Progenitor cell of endocrine pancreas (in vitro differentiated cells): ENCODE measurements around the gene CA10. TPM values are rescaled to one million over a fixed set of nuclear protein-coding genes. Genes with fewer than 3 reads are reported as not detected.

Source experiments
- DNase-seq: peaks from one replicate; pipeline ENCODE4 v3.0.0; 2021; ENCODE audit warnings: low spot score; ENCODE audit not compliant: unreplicated experiment
- H3K27ac Mint-ChIP-seq: 2 replicates; pipeline ENCODE4 v1.8.0; 2021; ENCODE audit warnings: mild to moderate bottlenecking, moderate library complexity, mixed read lengths
- H3K27me3 Mint-ChIP-seq: 2 replicates; pipeline ENCODE4 v1.8.0; 2021; ENCODE audit warnings: mixed read lengths
- H3K36me3 Mint-ChIP-seq: 2 replicates; pipeline ENCODE4 v1.8.0; 2022; ENCODE audit warnings: mixed read lengths; ENCODE audit not compliant: insufficient read depth
- H3K4me1 Mint-ChIP-seq: 2 replicates; pipeline ENCODE4 v1.8.0; 2021; ENCODE audit warnings: low read depth, mixed read lengths
- H3K4me3 Mint-ChIP-seq: 2 replicates; pipeline ENCODE4 v1.8.0; 2021; ENCODE audit warnings: low read depth, mild to moderate bottlenecking, moderate library complexity, mixed read lengths
- H3K9me3 Mint-ChIP-seq: 2 replicates; pipeline ENCODE4 v1.8.0; 2021; ENCODE audit warnings: low read depth, mixed read lengths
- CTCF ChIP-seq: fragments of 200-600 bp; sonication (generic); IDR thresholded peaks from one replicate; pipeline ENCODE4 v1.5.0; 2021; ENCODE audit warnings: antibody characterized with exemption, mild to moderate bottlenecking; ENCODE audit not compliant: unreplicated experiment
- total RNA-seq: library from RNA; stranded (reverse); gene quantifications from 2 replicates; pipeline ENCODE4 v1.2.1, GENCODE V29; 2021

Gene CA10
- total RNA-seq, 1 donor from 2014 or later = 0.53 TPM

GRCh38 chr17:51711581-51711980, 446.9 kb downstream of the CA10 start:
- H3K4me3 Mint-ChIP-seq = no peak overlapping the region
- peaks cover 4% of the 10 kb centered on the region for H3K4me1 Mint-ChIP-seq
- H3K27ac Mint-ChIP-seq = no peak overlapping the region
- no peaks in the 10 kb centered on the region for H3K36me3 Mint-ChIP-seq
- H3K27me3 Mint-ChIP-seq = peaks cover 41% of the 10 kb centered on the region
- no peaks in the 10 kb centered on the region for H3K9me3 Mint-ChIP-seq
- TF ChIP-seq CTCF = no peak
- no peak for DNase-seq

GRCh38 chr17:51710634-51710979, 447.9 kb downstream of the CA10 start:
- Mint-ChIP-seq H3K27me3 (peaks cover 44% of the 10 kb centered on the region), H3K4me1 (peaks cover 4% of the 10 kb centered on the region), H3K9me3 (no peaks in the 10 kb centered on the region), H3K27ac (no peak overlapping the region), H3K36me3 (no peaks in the 10 kb centered on the region), H3K4me3 (no peak overlapping the region)
- no peak for TF ChIP-seq CTCF
- DNase-seq = no peak

GRCh38 chr17:51709694-51710633, 448.6 kb downstream of the CA10 start:
- peaks cover 4% of the 10 kb centered on the region for H3K4me1 Mint-ChIP-seq
- H3K36me3 Mint-ChIP-seq = no peaks in the 10 kb centered on the region
- TF ChIP-seq CTCF = no peak
- no peak overlapping the region for H3K27ac Mint-ChIP-seq
- no peak overlapping the region for H3K4me3 Mint-ChIP-seq
- no peaks in the 10 kb centered on the region for H3K9me3 Mint-ChIP-seq
- peaks cover 46% of the 10 kb centered on the region for H3K27me3 Mint-ChIP-seq
- DNase-seq = no peak

GRCh38 chr17:51707216-51707615, 451.3 kb downstream of the CA10 start:
- Mint-ChIP-seq H3K27ac (no peak overlapping the region), H3K27me3 (peaks cover 41% of the 10 kb centered on the region), H3K9me3 (no peaks in the 10 kb centered on the region), H3K4me3 (no peak overlapping the region), H3K36me3 (no peaks in the 10 kb centered on the region), H3K4me1 (peaks cover 8% of the 10 kb centered on the region)
- no peak for TF ChIP-seq CTCF
- DNase-seq = no peak

- TF ChIP-seq CTCF = no peak
- H3K27ac Mint-ChIP-seq = no peak overlapping the region
- no peaks in the 10 kb centered on the region for H3K36me3 Mint-ChIP-seq
- peaks cover 8% of the 10 kb centered on the region for H3K4me1 Mint-ChIP-seq
- H3K27me3 Mint-ChIP-seq = peaks cover 33% of the 10 kb centered on the region
- no peaks in the 10 kb centered on the region for H3K9me3 Mint-ChIP-seq
- no peak for DNase-seq
- H3K4me3 Mint-ChIP-seq = no peak overlapping the region
Measured at GRCh38 chr17:51706093-51706492, 452.4 kb downstream of the CA10 start.
